HCT116 (cell line): ENCODE results near the gene SMPDL3B.

Experiments used
- CTCF ChIP-seq, 3 experiments: fragments of 200-600 bp in 1 of 3; sonication (generic) in 1 of 3; IDR thresholded peaks in 2 of 3; conservative IDR thresholded peaks in 1 of 3; 2 replicates each; pipeline ENCODE4 v1.5.1; 2012 to 2017; ENCODE audit warnings: low read depth in 2 of 3, low read length in 2 of 3, antibody characterized with exemption in 1 of 3, borderline replicate concordance in 1 of 3, control low read depth in 1 of 3, mild to moderate bottlenecking in 1 of 3, mixed read lengths in 1 of 3, mixed run types in 1 of 3, moderate library complexity in 1 of 3; ENCODE audit not compliant: insufficient read depth in 1 of 3
- POLR2A ChIP-seq: IDR thresholded peaks from 2 replicates; pipeline ENCODE4 v1.7.0; 2011; ENCODE audit warnings: borderline replicate concordance; ENCODE audit not compliant: insufficient read depth, insufficient read length; ENCODE audit errors: extremely low read depth
- POLR2AphosphoS5 ChIP-seq: IDR thresholded peaks from 2 replicates; pipeline ENCODE4 v1.6.1; 2011; ENCODE audit warnings: mild to moderate bottlenecking, low read depth, low read length, moderate library complexity

- TF ChIP-seq POLR2AphosphoS5: no peak
- TF ChIP-seq CTCF (IDR thresholded peaks at IDR 0.05 in 2 of 3, conservative IDR thresholded peaks at IDR 0.05 in 1 of 3; ENCODE audit: borderline replicate concordance in 1 of 3, insufficient read depth in 1 of 3, low read depth in 2 of 3, low read length in 2 of 3): no peak
- TF ChIP-seq POLR2A: no peak
These were observed 22.4 kb upstream of the SMPDL3B start for GRCh38 chr1:27912429-27912828.
